IPS-18a (cell line): ENCODE results near the gene ABCC5.

Experiments used
- H3K27ac ChIP-seq: one replicate; pipeline ENCODE4 v1.5.1; 2013; ENCODE audit warnings: low read length
- H3K27me3 ChIP-seq: one replicate; pipeline ENCODE4 v1.6.1; 2013; ENCODE audit warnings: mild to moderate bottlenecking, low read length; ENCODE audit not compliant: control insufficient read depth, insufficient read depth
- H3K36me3 ChIP-seq: one replicate; pipeline ENCODE4 v1.6.1; 2013; ENCODE audit warnings: low read depth, low read length; ENCODE audit not compliant: control insufficient read depth
- H3K4me1 ChIP-seq: one replicate; pipeline ENCODE4 v1.6.1; 2013; ENCODE audit warnings: low read depth, low read length; ENCODE audit not compliant: control insufficient read depth
- H3K4me3 ChIP-seq: one replicate; pipeline ENCODE4 v1.5.1; 2013; ENCODE audit warnings: low read length
- H3K9ac ChIP-seq: one replicate; pipeline ENCODE4 v1.6.1; 2013; ENCODE audit warnings: mild to moderate bottlenecking, low read length, moderate library complexity
- H3K9me3 ChIP-seq: one replicate; pipeline ENCODE4 v1.6.1; 2013; ENCODE audit warnings: low read depth, low read length; ENCODE audit not compliant: control insufficient read depth

ABCC5 gene

GRCh38 chr3:183962807-183963206 is 54.9 kb downstream of the ABCC5 start:
- Histone ChIP-seq H3K27ac (no peak overlapping the region), H3K9me3 (no peaks in the 10 kb centered on the region), H3K27me3 (no peaks in the 10 kb centered on the region), H3K36me3 (peaks cover 40% of the 10 kb centered on the region), H3K4me3 (no peak overlapping the region), H3K9ac (no peak overlapping the region), H3K4me1 (no peaks in the 10 kb centered on the region)

DNA sequence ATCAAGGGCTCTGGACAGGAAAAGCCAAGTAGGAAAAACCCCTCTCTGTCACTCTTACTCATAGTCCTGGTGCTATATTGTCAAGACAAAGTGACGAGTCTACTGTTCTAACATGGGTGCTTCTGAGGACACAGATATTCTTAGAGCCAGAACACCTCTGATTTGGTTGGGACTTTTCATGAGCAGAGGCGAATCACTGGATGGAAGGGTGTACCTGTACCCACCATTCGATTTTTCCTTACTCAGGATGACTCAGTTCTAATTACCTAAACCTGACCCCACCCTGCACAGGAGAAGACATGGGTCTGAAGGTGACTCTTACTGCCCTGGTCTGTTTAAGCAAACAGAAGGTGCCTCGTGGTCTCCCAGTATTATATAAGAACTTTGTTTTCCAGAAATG is 58.5 kb downstream of the ABCC5 start:
- no peak overlapping the region for H3K9ac ChIP-seq
- H3K27ac ChIP-seq, result no peak overlapping the region
- H3K36me3 ChIP-seq, result peaks cover 29% of the 10 kb centered on the region
- no peaks in the 10 kb centered on the region for H3K27me3 ChIP-seq
- H3K4me3 ChIP-seq, result no peak overlapping the region
- H3K9me3 ChIP-seq, result no peaks in the 10 kb centered on the region
- H3K4me1 ChIP-seq, result peaks cover 14% of the 10 kb centered on the region

GRCh38 chr3:183958775-183959174 is 58.9 kb downstream of the ABCC5 start:
- H3K9ac ChIP-seq, result no peak overlapping the region
- no peaks in the 10 kb centered on the region for H3K27me3 ChIP-seq
- H3K4me3 ChIP-seq, result no peak overlapping the region
- H3K4me1 ChIP-seq, result peaks cover 14% of the 10 kb centered on the region
- no peak overlapping the region for H3K27ac ChIP-seq
- no peaks in the 10 kb centered on the region for H3K9me3 ChIP-seq
- H3K36me3 ChIP-seq, result peaks cover 26% of the 10 kb centered on the region

DNA sequence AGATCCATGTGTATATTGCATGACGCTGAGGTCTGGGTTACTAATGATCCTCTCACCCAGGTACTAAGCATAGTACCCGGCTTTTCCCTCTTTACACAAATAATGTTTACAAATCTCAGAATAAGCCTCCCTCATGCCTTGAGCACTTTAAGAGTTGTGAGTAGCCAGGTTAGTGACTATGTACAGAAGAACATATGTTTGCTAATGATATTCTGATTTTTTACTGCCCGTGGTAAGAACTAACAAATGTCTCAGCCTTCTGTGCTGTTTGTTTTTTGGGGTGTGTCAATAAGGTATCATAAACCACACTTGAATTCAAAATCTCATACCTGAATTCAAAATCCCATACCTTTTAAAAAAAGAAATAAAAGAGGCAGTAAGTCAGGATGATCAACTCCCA is 59.5 kb downstream of the ABCC5 start:
- Histone ChIP-seq H3K36me3 (peaks cover 26% of the 10 kb centered on the region), H3K9ac (no peak overlapping the region), H3K27me3 (no peaks in the 10 kb centered on the region), H3K4me3 (no peak overlapping the region), H3K4me1 (peaks cover 19% of the 10 kb centered on the region), H3K27ac (no peak overlapping the region), H3K9me3 (no peaks in the 10 kb centered on the region)

DNA sequence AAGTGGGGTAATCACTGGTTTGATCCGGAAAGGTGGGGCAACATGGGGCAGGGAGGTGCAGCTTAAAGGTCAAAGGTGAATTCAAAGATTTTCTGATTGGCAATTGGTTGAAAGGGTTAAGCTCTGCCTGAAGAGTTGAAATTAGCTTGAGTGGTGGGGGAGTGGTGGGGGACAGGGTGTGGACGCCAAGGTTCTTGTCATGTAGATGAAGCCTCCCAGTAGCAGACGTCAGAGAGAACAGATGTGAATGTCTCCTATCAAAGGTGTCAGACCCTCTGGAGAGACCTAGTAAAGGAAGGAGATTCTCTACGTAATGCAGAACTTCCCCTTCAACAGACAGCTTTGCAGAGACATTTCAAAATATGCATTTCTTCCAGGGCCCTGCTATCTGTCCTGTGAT is 62.8 kb downstream of the ABCC5 start:
- no peak overlapping the region for H3K27ac ChIP-seq
- H3K9me3 ChIP-seq, result no peaks in the 10 kb centered on the region
- H3K27me3 ChIP-seq, result no peaks in the 10 kb centered on the region
- no peak overlapping the region for H3K4me3 ChIP-seq
- H3K9ac ChIP-seq, result no peak overlapping the region
- H3K36me3 ChIP-seq, result peaks cover 16% of the 10 kb centered on the region
- peaks cover 23% of the 10 kb centered on the region for H3K4me1 ChIP-seq

GRCh38 chr3:183953471-183954070 is 64.1 kb downstream of the ABCC5 start:
- Histone ChIP-seq H3K9ac (no peak overlapping the region), H3K4me3 (no peak overlapping the region), H3K9me3 (no peaks in the 10 kb centered on the region), H3K4me1 (peaks cover 23% of the 10 kb centered on the region), H3K27ac (no peak overlapping the region), H3K27me3 (no peaks in the 10 kb centered on the region), H3K36me3 (peaks cover 14% of the 10 kb centered on the region)

GRCh38 chr3:183951459-183951858 is 66.2 kb downstream of the ABCC5 start:
- peaks cover 23% of the 10 kb centered on the region for H3K4me1 ChIP-seq
- no peaks in the 10 kb centered on the region for H3K9me3 ChIP-seq
- H3K36me3 ChIP-seq, result peaks cover 11% of the 10 kb centered on the region
- no peak overlapping the region for H3K4me3 ChIP-seq
- no peak overlapping the region for H3K27ac ChIP-seq
- no peaks in the 10 kb centered on the region for H3K27me3 ChIP-seq
- H3K9ac ChIP-seq, result no peak overlapping the region

GRCh38 chr3:183949690-183950089 is 68.0 kb downstream of the ABCC5 start:
- H3K4me1 ChIP-seq, result peaks cover 13% of the 10 kb centered on the region
- no peak overlapping the region for H3K9ac ChIP-seq
- no peaks in the 10 kb centered on the region for H3K9me3 ChIP-seq
- no peaks in the 10 kb centered on the region for H3K27me3 ChIP-seq
- no peak overlapping the region for H3K4me3 ChIP-seq
- no peak overlapping the region for H3K27ac ChIP-seq
- peaks cover 26% of the 10 kb centered on the region for H3K36me3 ChIP-seq

DNA sequence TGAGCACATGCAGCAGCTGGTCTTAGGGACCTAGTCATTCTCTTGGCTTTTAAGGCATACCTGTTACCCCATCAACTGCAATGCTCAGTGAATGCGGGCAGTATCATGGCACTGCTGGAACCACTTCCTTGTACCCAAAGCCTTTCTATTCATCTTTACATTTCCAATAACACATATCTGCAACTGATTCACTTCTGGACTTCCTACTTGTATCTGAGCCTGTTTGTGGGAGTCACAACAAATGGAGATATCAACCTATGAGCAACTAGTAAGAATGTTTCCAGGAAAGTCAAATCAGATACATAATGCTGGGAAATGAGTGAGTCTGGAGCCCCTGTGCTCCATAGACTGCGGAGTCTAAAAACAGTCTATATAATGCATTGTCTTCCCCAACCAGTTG is 71.6 kb downstream of the ABCC5 start:
- Histone ChIP-seq H3K27me3 (no peaks in the 10 kb centered on the region), H3K4me3 (no peak overlapping the region), H3K4me1 (no peaks in the 10 kb centered on the region), H3K36me3 (peaks cover 37% of the 10 kb centered on the region), H3K27ac (no peak overlapping the region), H3K9me3 (no peaks in the 10 kb centered on the region), H3K9ac (no peak overlapping the region)

DNA sequence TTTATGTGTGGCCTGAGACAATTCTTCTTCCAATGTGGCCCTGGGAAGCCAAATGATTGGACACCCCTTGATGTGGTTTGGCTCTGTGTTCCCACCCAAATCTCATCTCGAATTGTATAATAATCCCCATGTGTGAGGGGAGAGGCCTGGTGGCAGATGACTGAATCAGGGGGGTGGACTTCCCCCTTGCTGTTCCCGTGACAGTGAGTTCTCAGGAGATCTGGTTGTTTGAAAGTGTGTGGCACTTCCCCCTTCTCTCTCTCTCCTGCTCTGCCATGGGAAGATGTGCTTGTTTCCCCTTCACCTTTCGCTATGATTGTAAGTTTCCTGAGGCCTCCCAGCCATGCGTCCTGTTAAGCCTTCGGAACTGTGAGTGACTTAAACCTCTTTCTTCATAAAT is 72.9 kb downstream of the ABCC5 start:
- no peaks in the 10 kb centered on the region for H3K27me3 ChIP-seq
- H3K4me1 ChIP-seq, result no peaks in the 10 kb centered on the region
- H3K27ac ChIP-seq, result no peak overlapping the region
- H3K4me3 ChIP-seq, result no peak overlapping the region
- H3K9ac ChIP-seq, result no peak overlapping the region
- peaks cover 42% of the 10 kb centered on the region for H3K36me3 ChIP-seq
- no peaks in the 10 kb centered on the region for H3K9me3 ChIP-seq

GRCh38 chr3:183943739-183944138 is 73.9 kb downstream of the ABCC5 start:
- Histone ChIP-seq H3K27ac (no peak overlapping the region), H3K36me3 (peaks cover 40% of the 10 kb centered on the region), H3K4me1 (no peaks in the 10 kb centered on the region), H3K4me3 (no peak overlapping the region), H3K9ac (no peak overlapping the region), H3K27me3 (no peaks in the 10 kb centered on the region), H3K9me3 (no peaks in the 10 kb centered on the region)

DNA sequence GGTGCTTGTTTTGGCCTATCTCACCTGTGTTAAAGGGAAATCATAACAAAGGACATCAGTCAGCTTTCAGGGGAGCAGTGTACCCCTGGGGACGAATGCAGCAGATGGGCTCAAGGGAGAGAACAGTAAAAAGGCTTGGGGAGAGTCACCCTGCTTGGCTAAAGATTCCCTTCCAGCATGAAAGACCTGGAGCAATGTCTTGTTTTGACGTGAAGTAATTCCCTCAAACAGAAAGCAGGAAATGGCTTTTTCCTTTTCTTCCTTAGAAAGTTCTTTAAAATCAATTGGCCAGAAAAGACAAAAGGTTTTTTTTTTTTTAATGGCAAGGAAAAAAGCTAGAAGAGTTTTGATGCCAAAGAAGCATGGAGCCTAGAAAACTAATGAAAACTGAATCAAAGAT is 76.5 kb downstream of the ABCC5 start:
- H3K9ac ChIP-seq, result no peak overlapping the region
- H3K27ac ChIP-seq, result no peak overlapping the region
- peaks cover 42% of the 10 kb centered on the region for H3K36me3 ChIP-seq
- no peak overlapping the region for H3K4me3 ChIP-seq
- no peaks in the 10 kb centered on the region for H3K4me1 ChIP-seq
- H3K9me3 ChIP-seq, result no peaks in the 10 kb centered on the region
- no peaks in the 10 kb centered on the region for H3K27me3 ChIP-seq
